Central memory CD4-positive, alpha-beta T cell (primary cell): Measurements from ENCODE around the gene TRPV3.
"Not testable (repeated sequence)": the region's sequence is repeated elsewhere in the genome, so short reads cannot be mapped to it uniquely, and the experiment has no call there.

Experiments used
- DNase-seq: peaks from one replicate; pipeline ENCODE4 v3.0.0; 2022

The TRPV3 gene

DNA sequence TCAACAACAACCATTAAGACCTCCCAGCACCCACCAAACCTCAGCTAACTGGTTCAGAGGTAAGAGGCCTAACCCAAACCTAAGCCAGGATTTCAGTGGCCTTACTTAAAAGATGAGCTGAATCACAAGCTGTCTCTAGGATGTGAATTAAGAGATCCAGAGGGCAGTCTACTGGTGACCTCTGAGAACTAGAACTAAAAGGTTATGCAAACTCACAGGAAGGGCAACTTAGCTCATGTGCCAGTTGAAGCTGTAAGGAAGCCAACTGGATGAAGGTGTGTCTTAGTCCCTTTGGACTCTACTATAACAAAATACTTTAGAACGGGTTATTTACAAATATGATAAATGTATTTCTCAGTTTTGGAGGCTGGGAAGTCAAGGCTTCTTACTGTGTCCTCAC is 91.3 kb downstream of the TRPV3 start:
- DNase-seq, result not testable (repeated sequence)
